H9 (cell line): ENCODE results near the gene RNF39. TPM values are rescaled to one million over a fixed set of nuclear protein-coding genes. Genes with fewer than 3 reads are reported as not detected.

Source experiments
- DNase-seq: peaks from one replicate; pipeline ENCODE4 v3.0.0-alpha.2; 2017
- H2AFZ ChIP-seq: one replicate; pipeline ENCODE4 v1.6.1; 2013; ENCODE audit warnings: mild to moderate bottlenecking, low read length, control low read depth, moderate library complexity
- H2AK5ac ChIP-seq: 2 replicates; pipeline ENCODE4 v1.6.1; 2013; ENCODE audit warnings: low read length, control low read depth, mixed read lengths; ENCODE audit not compliant: insufficient read length
- H2BK120ac ChIP-seq: one replicate; pipeline ENCODE4 v1.6.1; 2013; ENCODE audit warnings: low read depth, mild to moderate bottlenecking, low read length, control low read depth, inconsistent platforms; ENCODE audit not compliant: poor library complexity, severe bottlenecking
- H2BK12ac ChIP-seq: 2 replicates; pipeline ENCODE4 v1.6.1; 2013; ENCODE audit warnings: low read length, control low read depth, mixed read lengths, low read depth; ENCODE audit not compliant: insufficient read length
- H2BK15ac ChIP-seq: 2 replicates; pipeline ENCODE4 v1.6.1; 2013; ENCODE audit warnings: low read depth, low read length, control low read depth
- H2BK20ac ChIP-seq: one replicate; pipeline ENCODE4 v1.6.1; 2013; ENCODE audit warnings: low read depth, mild to moderate bottlenecking, low read length, control low read depth, inconsistent platforms; ENCODE audit not compliant: poor library complexity, severe bottlenecking
- H2BK5ac ChIP-seq: 2 replicates; pipeline ENCODE4 v1.6.1; 2013; ENCODE audit warnings: low read length, control low read depth, mixed read lengths; ENCODE audit not compliant: insufficient read length
- H3K14ac ChIP-seq: 2 replicates; pipeline ENCODE4 v1.6.1; 2013; ENCODE audit warnings: low read length, control low read depth; ENCODE audit not compliant: insufficient read depth
- H3K18ac ChIP-seq: 2 replicates; pipeline ENCODE4 v1.6.1; 2013; ENCODE audit warnings: low read depth, mild to moderate bottlenecking, mixed read lengths, low read length, control low read depth; ENCODE audit not compliant: insufficient read length
- H3K23ac ChIP-seq: 2 replicates; pipeline ENCODE4 v1.6.1; 2013; ENCODE audit warnings: low read length, control low read depth, mixed read lengths, low read depth; ENCODE audit not compliant: insufficient read length
- H3K23me2 ChIP-seq: 2 replicates; pipeline ENCODE4 v1.6.1; 2013; ENCODE audit warnings: low read depth, mild to moderate bottlenecking, mixed read lengths, low read length, control low read depth; ENCODE audit not compliant: insufficient read length, poor library complexity, severe bottlenecking
- H3K27ac ChIP-seq: 2 replicates; pipeline ENCODE4 v1.5.1; 2013; ENCODE audit warnings: low read length, control low read depth, mixed read lengths, low read depth; ENCODE audit not compliant: insufficient read length
- H3K27me3 ChIP-seq: 2 replicates; pipeline ENCODE4 v1.6.1; 2013; ENCODE audit warnings: low read length, control low read depth, inconsistent platforms; ENCODE audit not compliant: insufficient read depth
- H3K4ac ChIP-seq: 2 replicates; pipeline ENCODE4 v1.6.1; 2013; ENCODE audit warnings: low read depth, mild to moderate bottlenecking, control low read depth, inconsistent platforms, low read length, moderate library complexity
- H3K4me1 ChIP-seq: 2 replicates; pipeline ENCODE4 v1.6.1; 2013; ENCODE audit warnings: low read length, control low read depth, inconsistent platforms; ENCODE audit not compliant: insufficient read depth
- H3K4me2 ChIP-seq: 2 replicates; pipeline ENCODE4 v1.6.1; 2013; ENCODE audit warnings: low read length, control low read depth, mixed read lengths; ENCODE audit not compliant: insufficient read length, insufficient read depth
- H3K56ac ChIP-seq: 2 replicates; pipeline ENCODE4 v1.6.1; 2013; ENCODE audit warnings: low read depth, mild to moderate bottlenecking, mixed read lengths, low read length, control low read depth; ENCODE audit not compliant: insufficient read length
- H3K79me1 ChIP-seq: 2 replicates; pipeline ENCODE4 v1.6.1; 2013; ENCODE audit warnings: low read depth, mild to moderate bottlenecking, moderate library complexity, low read length, control low read depth, inconsistent platforms; ENCODE audit not compliant: insufficient read depth, poor library complexity, severe bottlenecking
- H3K79me2 ChIP-seq: 2 replicates; pipeline ENCODE4 v1.6.1; 2013; ENCODE audit warnings: low read length, control low read depth, inconsistent platforms; ENCODE audit not compliant: insufficient read depth
- H3K9ac ChIP-seq: 2 replicates; pipeline ENCODE4 v1.6.1; 2013; ENCODE audit warnings: low read length, control low read depth, mixed read lengths; ENCODE audit not compliant: insufficient read length; ENCODE audit errors: extremely low read depth
- H3K9me3 ChIP-seq: one replicate; pipeline ENCODE4 v1.6.1; 2013; ENCODE audit warnings: low read depth, low read length, inconsistent platforms; ENCODE audit not compliant: control insufficient read depth
- H3T11ph ChIP-seq: one replicate; pipeline ENCODE4 v1.6.1; 2013; ENCODE audit warnings: mild to moderate bottlenecking, low read length, control low read depth, inconsistent platforms
- H4K20me1 ChIP-seq: one replicate; pipeline ENCODE4 v1.6.1; 2013; ENCODE audit not compliant: control insufficient read depth, insufficient read length, insufficient read depth
- H4K5ac ChIP-seq: 2 replicates; pipeline ENCODE4 v1.6.1; 2013; ENCODE audit warnings: low read depth, mild to moderate bottlenecking, mixed read lengths, low read length, control low read depth; ENCODE audit not compliant: insufficient read length
- H4K8ac ChIP-seq: replicated peaks from 2 replicates; pipeline ENCODE4 v1.6.1; 2013; ENCODE audit warnings: low read length, control low read depth, mixed read lengths, low read depth; ENCODE audit not compliant: insufficient read length
- H4K91ac ChIP-seq: 2 replicates; pipeline ENCODE4 v1.6.1; 2013; ENCODE audit warnings: low read depth, mild to moderate bottlenecking, moderate library complexity, mixed read lengths, low read length, control low read depth; ENCODE audit not compliant: insufficient read length
- H3K27ac Mint-ChIP-seq, 3 experiments: 2 replicates in 2 of 3; 3 replicates in 1 of 3; pipeline ENCODE4 v1.8.0; 2020 to 2021; ENCODE audit warnings: mixed read lengths in 3 of 3, mild to moderate bottlenecking in 1 of 3, moderate library complexity in 1 of 3
- H3K27me3 Mint-ChIP-seq: 2 replicates; pipeline ENCODE4 v1.8.0; 2021; ENCODE audit warnings: low read depth, mild to moderate bottlenecking, moderate library complexity, mixed read lengths
- H3K36me3 Mint-ChIP-seq, 3 experiments: 2 replicates in 2 of 3; 3 replicates in 1 of 3; pipeline ENCODE4 v1.8.0; 2020 to 2021; ENCODE audit warnings: low read depth in 3 of 3, mixed read lengths in 3 of 3; ENCODE audit not compliant: insufficient read depth in 1 of 3
- H3K4me1 Mint-ChIP-seq, 2 experiments: 2 replicates each; pipeline ENCODE4 v1.8.0; 2020; ENCODE audit warnings: mixed read lengths in 2 of 2
- H3K4me3 Mint-ChIP-seq, 2 experiments: 2 replicates in 1 of 2; 3 replicates in 1 of 2; pipeline ENCODE4 v1.8.0; 2020 to 2021; ENCODE audit warnings: mild to moderate bottlenecking in 2 of 2, mixed read lengths in 2 of 2, moderate library complexity in 1 of 2
- H3K9me3 Mint-ChIP-seq, 2 experiments: 2 replicates in 1 of 2; 3 replicates in 1 of 2; pipeline ENCODE4 v1.8.0; 2020; ENCODE audit warnings: mild to moderate bottlenecking in 2 of 2, mixed read lengths in 2 of 2, moderate library complexity in 1 of 2
- WGBS: extraction: QIAGEN DNeasy Blood & Tissue Kit; methylation state at CpG from one replicate; pipeline ENCODE4 v1.1.7; 2013; ENCODE audit warnings: missing lambda C conversion rate, low lambda C conversion rate, mixed read lengths; ENCODE audit not compliant: insufficient read length; ENCODE audit errors: extremely low coverage; 5-methylcytosine and 5-hydroxymethylcytosine counted together
- total RNA-seq: library from RNA; stranded (reverse); gene quantifications from 2 replicates; pipeline ENCODE4 v1.2.1, GENCODE V29; 2021
- TF ChIP-seq, protein P1 (sequence below): fragments of 200-600 bp; sonication (generic); conservative IDR thresholded peaks from 3 replicates; pipeline ENCODE4 v1.8.0; 2021; ENCODE audit warnings: antibody characterized with exemption, mild to moderate bottlenecking

RNF39 gene
- total RNA-seq, 1 experiment from 2014 or later: 0.26 TPM

DNA sequence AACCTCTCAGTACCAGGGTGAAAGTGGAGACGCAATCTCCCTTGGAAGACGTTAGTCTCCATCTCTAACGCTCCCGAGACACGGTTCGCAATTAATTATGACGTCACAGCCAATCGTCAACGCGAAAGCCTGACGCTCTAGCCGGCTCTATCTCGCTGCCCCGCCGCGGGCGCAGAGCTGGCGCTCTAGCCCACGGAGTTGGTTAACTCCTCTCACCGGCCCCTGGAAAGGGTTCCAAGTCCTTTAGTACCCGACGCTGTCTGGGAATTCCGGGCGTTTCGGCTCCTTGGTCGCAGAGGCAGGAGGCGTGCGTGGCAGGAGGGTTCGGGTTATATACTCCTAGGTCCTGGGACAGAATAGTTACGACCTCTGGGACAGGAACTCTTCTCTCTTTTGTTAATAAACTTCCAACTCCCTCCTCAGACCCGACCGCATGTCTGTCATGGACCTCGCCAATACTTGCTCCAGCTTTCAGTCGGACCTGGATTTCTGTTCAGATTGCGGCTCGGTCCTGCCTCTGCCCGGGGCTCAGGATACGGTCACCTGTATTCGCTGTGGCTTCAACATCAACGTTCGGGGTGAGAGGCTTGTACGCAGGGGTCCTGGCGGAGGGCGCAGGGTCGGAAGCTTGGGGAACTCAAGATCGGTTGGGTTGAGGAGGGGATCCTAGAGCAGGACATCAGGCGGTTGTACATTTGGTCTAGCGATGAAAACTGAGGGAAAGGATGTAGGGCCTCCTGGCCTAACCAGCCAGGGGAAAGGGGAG lies 14.3 kb downstream of the RNF39 start, which contains the start of gene POLR1H:
Gene POLR1H, plus strand, starts transcription at position 174 of the 766 bp plus-strand sequence. Its CDS starts 260 bp downstream, at position 434.
- no peak within 1 kb of the TSS for H4K91ac ChIP-seq
- H2BK5ac ChIP-seq: no peak within 1 kb of the TSS
- no peaks in the 10 kb centered on the region for H4K20me1 ChIP-seq
- peaks cover 16% of the 10 kb centered on the region for H3K23me2 ChIP-seq
- H2BK20ac ChIP-seq: no peak within 1 kb of the TSS
- H3K4me1 Mint-ChIP-seq: peaks cover 14 to 20% of the 10 kb centered on the region in 2 experiments
- H3K23ac ChIP-seq: no peak within 1 kb of the TSS
- WGBS: no CpG with 5 or more reads among the region's 48 CpGs
- H2BK12ac ChIP-seq: no peak within 1 kb of the TSS
- H3K9me3 Mint-ChIP-seq: no peaks in the 10 kb centered on the region; a peak in 1 of 5 replicates
- H3K36me3 Mint-ChIP-seq: peaks cover 1 to 10% (median 10%) of the 10 kb centered on the region in 3 experiments; a peak in 6 of 7 replicates
- H3K27ac Mint-ChIP-seq: peak within 1 kb of the TSS; percentile 76 to 98 (median 98)
- no peak within 1 kb of the TSS for H2BK15ac ChIP-seq
- no peak within 1 kb of the TSS for H3T11ph ChIP-seq
- H3K4ac ChIP-seq: no peak within 1 kb of the TSS; the same call in 1 of the 2 replicates
- H3K4me1 ChIP-seq: 0 out of 2 replicates have a peak, but pooled peaks cover 4% of the 10 kb centered on the region
- H3K27ac ChIP-seq: no peak within 1 kb of the TSS
- no peaks in the 10 kb centered on the region for H3K9me3 ChIP-seq
- peak within 1 kb of the TSS; percentile 86 for H3K4me2 ChIP-seq
- H3K4me3 Mint-ChIP-seq: peak within 1 kb of the TSS; percentile 95 to 97
- no peaks in the 10 kb centered on the region for H3K27me3 ChIP-seq
- no peak within 1 kb of the TSS for H3K56ac ChIP-seq
- H2BK120ac ChIP-seq: no peak within 1 kb of the TSS
- peak within 1 kb of the TSS; percentile 77 for H3K18ac ChIP-seq
- DNase-seq: peak; percentile 94
- H3K79me1 ChIP-seq: no peaks in the 10 kb centered on the region
- H3K79me2 ChIP-seq: no peaks in the 10 kb centered on the region
- H2AK5ac ChIP-seq: no peak within 1 kb of the TSS
- H3K14ac ChIP-seq: peak within 1 kb of the TSS; percentile 72; the same call in 1 of the 2 replicates
- peak within 1 kb of the TSS; percentile 41 for H2AFZ ChIP-seq
- TF ChIP-seq, protein P1, sequence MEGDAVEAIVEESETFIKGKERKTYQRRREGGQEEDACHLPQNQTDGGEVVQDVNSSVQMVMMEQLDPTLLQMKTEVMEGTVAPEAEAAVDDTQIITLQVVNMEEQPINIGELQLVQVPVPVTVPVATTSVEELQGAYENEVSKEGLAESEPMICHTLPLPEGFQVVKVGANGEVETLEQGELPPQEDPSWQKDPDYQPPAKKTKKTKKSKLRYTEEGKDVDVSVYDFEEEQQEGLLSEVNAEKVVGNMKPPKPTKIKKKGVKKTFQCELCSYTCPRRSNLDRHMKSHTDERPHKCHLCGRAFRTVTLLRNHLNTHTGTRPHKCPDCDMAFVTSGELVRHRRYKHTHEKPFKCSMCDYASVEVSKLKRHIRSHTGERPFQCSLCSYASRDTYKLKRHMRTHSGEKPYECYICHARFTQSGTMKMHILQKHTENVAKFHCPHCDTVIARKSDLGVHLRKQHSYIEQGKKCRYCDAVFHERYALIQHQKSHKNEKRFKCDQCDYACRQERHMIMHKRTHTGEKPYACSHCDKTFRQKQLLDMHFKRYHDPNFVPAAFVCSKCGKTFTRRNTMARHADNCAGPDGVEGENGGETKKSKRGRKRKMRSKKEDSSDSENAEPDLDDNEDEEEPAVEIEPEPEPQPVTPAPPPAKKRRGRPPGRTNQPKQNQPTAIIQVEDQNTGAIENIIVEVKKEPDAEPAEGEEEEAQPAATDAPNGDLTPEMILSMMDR: no peak
- H4K8ac ChIP-seq: no peak within 1 kb of the TSS
- H4K5ac ChIP-seq: peak within 1 kb of the TSS; percentile 63
- peak within 1 kb of the TSS; percentile 76 for H3K9ac ChIP-seq
- H3K27me3 Mint-ChIP-seq: no peaks in the 10 kb centered on the region
